CMK (cell line): Measurements from ENCODE around the gene SGMS1.

Experiments used
- DNase-seq: peaks from one replicate; pipeline ENCODE4 v3.0.0-alpha.2; 2010; ENCODE audit warnings: low read depth

SGMS1 gene

DNA sequence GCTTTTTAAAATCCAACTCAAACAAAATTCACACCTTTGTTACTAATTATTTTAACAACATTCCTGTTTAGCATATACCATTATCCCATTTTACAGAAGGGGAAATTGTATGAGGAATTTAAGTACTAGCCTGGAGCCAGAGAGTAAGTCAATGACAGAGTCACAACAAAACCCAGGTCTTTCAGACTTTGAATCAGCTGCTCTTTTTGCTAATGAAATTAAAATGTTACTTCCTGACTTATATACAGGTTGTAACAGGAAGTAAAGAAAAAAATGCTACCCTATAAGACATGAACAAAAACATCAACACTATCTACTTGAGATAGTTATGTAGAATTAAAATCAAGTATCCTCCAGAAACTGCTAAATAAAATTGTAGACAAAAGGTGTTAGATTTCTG lies 289.9 kb downstream of the SGMS1 start:
- no peak for DNase-seq

DNA sequence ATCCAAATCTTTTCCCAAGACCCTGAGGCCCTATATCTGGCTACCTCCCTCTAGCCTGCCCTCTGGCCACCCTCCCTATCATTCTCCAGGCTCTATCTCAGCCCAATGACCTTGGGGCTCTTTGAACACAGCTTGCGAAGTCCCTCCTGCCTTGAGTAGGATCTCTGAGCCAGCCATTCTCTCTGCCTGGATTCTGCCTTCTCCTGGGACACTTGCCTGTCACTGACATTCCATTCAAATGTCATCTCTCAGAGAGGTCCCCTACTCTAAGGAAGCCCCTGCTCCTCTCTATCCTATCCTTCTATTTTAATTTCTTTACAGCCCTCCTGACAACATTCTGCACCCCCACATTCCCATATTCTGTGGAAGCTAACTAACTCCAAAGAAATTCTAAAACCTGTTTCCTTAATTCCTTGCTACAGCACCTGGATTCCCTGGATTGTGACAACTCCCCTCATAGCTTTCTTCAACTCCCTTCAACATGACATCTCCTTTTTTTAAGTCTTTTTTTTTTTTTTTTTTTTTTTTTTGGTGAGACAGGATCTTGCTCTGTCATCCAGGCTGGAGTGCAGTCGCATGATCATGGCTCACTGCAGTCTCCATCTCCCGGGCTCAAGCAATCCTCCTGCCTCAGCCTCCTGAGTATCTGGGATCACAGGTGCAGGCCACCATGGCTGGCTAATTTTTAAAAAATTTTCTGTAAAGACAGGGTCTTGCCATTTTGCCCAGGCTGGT lies 291.5 kb downstream of the SGMS1 start:
- DNase-seq: no peak

DNA sequence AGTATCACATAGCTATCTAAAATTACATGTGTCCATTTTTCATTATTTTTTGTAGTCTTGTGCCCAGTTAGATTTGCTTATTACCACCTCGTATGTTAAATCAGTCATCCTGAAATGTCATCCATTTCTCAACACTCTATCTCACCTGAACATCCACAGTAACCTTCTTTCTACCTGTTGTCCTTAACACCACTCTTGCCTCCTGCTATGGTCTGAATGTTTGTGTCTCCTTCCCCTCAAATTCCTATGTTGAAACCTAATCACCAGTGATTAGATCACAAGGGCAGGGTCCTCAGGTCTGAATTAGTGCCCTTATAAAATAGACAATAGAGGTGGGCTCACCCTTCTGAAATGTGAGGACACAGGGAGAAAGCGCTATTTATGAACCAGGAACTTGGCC lies 292.3 kb downstream of the SGMS1 start:
- no peak for DNase-seq

DNA sequence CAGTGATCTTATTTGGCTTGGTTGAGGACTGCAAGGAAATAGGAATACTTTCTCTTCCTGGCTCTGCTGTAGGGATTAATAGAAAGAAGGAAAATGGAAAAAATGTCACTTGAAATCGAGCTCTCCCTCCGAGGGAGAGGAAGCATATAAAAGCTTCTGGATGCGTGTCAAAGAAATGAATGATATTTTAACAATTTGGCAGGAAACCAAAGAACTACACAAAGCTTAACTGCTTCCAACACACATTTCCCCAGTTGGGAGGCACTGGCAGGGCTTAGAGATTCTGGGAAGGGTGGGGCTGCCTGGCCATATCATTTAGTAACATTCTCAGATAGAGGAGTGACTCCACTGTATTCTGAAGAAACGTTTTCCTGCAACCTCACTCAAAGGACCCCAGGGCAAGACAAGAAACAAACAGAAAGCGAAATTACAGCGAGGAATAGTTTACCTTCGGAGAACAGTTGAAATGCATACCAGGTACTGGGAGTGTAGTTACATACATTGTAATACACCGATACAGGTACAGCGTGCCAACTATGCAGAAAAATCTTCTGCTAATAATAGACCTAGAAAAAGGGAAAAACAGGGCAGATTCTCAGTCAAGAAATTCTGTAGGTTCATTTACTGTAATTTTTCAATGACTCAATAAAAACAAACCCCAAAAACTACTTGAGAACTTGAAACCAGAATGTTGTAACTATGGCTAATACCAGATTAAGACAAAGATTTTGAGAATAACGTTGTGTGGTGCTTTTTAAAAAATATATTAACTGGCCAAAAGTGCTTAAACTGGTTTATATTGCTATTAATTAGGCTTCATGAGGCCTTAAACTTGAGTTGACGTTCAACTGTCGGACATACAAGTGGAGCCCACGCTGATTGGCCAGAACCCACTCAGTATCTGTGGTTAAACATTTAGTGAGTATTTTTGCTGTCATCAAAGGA lies 296.7 kb downstream of the SGMS1 start:
- DNase-seq: peak; percentile 42

DNA sequence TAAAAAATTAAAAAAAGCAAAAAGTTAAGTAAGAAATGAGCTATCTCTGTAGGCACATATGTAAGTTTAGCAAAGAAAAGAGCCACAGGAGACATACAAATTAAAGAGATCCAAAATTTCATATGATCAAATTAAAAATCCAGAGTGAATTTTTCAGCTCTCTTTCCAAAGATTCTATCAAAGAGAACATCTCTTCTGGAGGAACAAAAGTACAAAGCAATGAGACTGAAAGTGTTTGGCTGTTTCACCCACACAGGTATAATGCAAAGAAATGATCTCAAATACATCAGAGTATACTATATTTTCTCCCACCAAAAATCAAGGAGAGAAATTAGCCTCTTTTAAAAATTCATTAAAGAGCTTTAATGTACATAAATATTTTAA lies 297.6 kb downstream of the SGMS1 start:
- no peak for DNase-seq

DNA sequence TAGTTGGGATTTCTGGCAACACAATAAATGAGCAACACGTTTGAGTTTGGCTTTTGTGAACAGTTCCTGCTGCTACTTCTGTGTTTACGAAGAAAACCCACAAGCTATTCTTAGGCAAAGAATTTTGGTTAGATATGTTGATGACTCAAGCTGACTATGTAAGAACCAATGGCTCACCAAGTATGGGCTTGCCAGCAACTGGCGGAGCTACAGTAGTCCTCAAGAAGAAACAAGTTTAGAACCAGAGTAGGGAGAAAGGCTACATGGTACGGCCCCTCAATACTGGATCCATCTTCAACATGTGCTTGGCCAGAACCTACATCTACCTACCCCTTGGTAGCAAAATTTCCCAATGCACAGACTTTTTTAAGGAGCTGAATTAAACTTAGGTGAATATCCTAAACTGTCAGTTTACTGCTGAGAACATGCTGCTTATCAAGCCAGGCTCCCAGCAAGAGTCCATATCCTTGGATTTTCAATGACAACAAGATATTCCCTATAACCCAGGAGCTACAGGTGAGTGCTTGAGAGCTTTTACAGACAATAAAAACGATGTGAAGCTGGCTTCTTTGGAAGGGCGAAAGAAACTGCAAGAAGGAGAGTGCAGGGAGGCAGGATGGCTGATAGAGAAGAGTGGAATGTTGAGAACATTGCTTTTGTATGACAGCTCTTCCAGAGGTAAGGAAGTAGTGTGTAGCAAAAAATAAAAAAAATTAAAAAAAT lies 298.1 kb downstream of the SGMS1 start:
- DNase-seq: no peak

DNA sequence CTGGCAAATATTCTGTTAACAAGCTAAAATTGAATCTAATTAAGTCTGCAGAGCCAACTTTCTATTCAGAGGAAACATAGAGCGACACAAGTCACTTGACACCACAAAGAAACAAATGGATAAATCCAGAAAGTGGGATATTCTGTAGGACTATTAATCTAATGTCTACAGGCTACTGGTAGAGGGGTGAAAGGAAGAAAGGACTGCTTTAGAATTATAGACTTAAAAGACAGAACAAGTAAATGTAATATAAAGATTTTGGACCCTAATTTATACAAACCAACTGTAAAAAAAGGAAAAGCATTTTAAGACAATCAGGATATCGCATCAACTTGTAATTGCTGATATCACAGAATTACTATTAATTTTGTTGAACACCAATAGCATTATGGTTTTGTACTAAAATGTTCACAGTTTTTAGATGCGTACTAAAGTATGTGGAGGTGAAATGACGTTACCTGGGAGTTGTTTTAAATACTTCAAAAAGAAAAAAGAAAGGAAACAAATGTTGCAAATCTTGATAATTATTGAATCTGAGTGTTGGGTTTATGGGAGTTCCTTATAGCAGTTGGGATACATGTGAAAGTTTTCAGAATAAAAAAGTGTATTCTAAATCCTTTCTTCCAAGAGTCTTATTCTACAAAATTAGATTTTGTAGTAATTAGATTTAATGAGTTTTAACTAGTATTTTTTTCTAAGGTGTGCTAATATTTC lies 298.9 kb downstream of the SGMS1 start:
- DNase-seq: no peak

DNA sequence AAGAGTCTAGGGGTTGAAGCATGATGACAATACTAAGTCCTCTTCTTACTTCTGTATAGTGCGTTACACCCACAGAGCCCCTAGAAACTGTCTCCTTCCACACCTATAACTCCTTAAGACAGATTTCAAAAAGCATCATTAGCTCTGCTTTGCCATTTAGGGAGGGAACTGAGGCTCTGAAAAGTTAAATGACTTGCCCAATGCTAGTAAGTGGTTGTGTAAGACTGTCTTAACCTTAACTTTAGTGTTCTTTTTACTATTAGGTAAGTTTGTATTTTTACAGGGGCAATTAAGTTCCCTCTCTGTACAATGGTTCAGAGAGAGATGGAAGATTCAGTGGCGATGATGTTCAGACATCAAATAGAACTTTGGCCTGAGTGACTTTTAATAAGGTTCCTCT lies 299.7 kb downstream of the SGMS1 start:
- DNase-seq: no peak

DNA sequence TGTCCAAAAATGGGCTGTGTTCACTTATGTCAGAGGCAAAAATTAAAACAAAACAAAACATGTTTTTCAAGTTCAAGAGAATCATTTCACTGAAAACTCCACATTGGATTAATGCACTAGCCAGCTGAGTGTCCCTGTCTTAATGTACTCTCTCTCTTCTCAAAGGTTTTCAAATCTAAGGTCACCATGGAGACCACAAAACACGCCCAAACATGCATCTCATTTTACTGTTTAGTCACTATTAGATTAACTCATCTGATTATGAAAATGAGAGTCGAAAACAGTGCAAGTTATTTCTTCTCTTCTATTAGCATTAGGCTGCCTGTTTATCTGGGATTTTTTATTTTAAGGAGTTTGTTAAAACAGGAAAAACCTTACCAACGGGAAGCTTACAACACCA lies 301.7 kb downstream of the SGMS1 start:
- no peak for DNase-seq

DNA sequence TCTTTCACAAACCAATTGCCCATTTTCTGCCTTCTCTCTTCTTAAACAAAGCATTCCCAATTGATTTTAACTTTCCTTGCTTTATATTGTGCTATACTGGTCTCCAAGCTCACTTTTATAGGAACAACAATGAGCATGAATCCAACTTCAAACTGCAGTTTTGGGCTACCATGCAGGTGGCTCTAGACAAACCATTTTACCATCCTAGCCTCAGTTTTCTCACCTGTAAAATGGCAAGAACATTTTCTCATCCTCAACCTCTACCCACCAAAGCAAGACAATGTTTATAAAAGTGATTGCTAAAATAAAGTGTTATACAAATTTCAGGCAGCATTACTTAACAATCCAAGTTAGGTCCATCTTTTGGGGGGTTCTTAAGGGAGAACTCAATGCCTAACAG lies 305.6 kb downstream of the SGMS1 start:
- no peak for DNase-seq

DNA sequence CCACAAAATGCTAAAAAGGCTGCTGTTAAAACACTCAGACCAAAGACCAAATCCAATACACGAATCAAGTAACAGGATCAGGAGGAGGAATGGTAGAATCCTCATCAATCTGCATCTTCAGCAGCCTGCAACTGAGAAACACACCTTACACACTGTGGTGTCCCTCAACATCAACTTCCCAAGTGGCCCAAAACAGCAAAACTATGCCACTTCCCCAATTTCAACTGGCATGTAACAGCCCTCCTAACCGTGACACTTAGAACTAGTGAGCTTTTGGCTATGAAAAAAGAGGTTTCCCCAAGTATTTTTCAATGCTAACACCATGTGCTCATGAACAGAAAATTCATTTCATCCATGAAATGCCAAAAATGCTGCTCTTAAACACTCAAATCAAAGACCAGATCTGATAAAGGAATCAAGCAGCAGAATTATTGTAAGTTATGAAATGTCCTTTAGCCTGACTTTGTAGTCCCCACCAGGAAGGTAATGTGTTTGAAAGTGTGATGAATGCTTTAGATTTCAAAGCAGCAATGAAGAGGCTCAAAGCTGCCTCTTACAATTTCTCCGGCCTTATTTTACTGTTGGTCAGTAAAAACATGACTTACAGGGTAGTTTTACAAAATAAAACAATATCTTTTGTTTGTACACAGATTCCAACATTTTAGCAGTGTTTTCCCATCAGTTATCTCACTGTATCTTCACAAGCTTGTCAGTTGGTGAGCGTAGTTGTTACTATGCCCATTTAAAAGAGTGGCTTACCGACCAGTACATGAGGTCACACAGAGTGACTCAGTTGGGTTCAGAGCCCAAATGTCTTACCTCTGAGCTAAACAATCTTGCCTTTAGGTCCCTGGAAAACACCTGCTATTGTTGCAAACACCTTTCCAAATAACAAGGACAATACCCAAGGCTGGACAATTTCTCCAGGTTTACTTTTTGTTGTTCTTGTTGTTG lies 306.8 kb downstream of the SGMS1 start:
- no peak for DNase-seq

DNA sequence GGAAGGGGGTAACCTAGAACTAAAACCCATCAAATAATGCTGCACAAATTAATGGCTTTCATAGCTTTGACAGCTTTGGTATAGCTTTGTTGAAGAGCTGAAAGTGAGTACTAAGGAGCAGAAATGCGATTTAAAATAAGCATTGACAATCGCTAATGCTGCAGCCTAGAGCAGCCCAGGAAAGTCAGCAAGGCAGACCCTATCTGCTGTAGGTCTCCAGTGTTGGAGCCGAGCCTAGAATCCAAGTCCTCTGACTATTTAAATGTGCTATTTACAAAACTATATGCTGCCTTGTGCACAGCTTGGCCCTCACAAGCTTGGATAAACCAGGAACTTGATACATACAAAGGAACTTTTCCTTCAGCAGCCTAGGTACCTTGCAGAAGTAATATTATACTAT lies 307.6 kb downstream of the SGMS1 start:
- DNase-seq: no peak

DNA sequence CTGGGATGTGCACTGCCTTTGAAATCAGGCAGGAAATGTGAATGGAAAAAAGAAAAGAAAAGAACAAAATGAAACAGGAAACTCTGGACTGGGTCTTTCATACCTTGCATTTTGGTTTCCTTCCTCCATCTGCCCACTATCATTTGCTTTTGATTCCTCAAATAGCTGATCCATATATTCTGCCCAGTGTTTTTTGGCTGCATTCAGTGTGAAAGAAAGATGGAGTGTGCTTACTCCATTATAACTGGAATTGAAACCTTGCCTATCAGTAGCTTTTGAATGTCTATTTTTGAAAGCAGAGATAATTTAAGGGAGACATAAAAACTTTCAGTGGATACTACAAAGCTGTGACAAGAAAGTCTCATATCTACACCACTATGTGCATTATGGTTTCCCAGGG lies 308.3 kb downstream of the SGMS1 start:
- DNase-seq: no peak

DNA sequence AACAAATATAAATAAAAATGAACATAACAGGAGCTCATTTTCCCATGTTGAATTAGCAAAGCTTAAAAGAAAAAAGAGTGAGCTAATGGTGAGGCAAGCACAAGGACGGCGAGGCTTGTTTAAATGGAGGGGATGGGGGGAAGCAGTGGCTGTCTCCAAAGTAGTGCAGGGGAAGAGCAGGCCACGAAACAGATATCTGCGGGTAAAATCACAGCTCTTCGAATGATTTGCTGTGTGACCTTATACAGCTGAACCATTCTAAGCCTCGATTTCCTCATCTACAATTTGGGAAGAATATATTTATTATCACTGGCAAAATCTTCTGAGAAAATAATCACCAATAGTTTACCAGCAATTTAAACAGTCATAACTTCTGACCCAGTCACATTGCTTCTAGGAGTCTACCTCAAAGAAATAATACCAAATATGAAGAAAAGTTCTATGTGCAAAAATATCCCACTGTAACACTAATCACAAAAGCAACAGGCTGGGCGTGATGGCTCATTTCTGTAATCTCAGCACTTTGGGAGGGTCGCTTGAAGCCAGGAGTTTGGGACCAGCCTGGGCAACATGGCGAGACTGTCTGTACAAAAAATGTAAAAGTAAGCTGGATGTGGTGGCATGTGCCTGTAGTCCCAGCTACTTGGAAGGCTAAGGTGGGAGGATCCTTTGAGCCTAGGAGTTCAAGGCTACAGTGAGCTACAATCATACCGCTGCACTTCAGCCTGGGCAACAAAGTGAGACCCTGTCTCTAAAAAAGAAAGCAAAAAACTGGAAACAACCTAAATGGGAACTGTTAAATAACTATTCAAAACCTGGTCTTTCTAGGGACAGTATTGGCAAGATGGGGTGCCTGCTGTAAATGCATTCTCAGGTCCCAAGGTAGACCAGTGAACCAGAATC lies 309.3 kb downstream of the SGMS1 start:
- no peak for DNase-seq

DNA sequence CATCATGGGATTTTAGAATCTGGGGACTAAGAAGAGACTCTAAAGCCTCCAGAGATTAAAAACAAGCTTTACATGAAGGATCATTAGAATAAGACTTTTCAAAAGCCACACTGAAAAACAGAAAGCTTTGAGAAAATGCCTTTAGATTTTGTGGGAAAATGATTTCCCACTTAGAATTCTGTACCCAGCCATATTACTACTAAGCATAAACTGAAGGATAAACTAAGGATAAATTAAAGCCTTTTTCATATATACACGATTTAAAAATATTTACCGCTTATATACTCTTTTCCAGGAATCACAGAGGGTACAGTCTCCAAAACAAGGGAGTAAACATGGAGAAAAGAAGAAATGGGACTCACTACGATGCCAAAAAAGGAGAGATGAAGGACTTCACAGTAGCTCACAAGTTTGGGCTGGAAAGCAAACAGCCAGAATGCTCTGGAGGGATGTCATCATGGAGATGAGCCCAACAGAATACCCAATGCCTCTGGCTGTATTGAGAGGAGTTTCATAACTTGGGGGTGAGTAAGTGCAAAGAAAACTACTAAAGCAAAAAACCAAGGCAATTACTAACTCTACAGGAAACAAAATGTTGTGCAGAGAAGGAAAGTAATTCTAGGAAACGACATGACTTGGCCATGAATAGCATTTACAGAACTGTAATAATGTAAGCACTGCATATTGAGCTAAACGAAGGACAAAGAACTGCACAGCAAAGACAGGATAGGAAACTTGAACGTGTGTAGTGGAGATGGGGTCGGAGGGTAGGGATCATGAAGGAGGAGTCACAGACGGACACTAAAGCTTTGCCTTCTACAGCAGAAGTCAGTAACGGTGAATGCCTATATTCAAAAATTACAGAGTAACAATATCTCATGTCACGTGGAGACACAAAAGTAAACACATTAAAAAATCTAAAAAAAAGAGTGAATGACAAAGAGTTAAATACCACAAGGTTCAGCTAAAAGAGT lies 311.0 kb downstream of the SGMS1 start:
- DNase-seq: no peak

DNA sequence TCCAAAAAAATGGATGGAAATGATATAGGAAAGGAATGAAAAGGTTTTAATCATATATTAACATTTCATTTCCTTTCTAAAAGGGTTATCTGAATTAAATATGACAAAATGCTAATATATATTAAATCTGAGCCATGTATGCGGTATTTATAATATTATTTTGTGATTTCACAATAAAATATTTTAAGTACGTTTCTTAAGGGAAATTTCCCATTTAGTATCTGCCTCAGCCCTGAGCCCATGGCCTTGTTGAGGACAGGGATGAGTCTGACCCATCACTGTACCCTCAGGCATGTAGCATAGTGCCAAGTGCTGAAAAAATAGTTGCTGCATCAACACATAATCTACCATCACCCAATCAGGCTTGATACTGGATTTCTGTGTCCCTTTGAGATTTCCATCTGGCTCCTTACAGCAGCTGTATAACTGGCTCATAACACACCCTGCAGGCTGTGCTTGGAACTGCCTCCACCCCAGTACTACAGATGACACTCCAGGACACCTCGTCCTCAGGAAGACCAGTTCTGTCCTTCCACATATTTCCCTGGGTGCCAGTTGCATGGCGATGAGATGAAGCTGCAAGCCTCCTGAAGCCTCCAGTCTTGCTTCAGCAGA lies 313.1 kb downstream of the SGMS1 start:
- DNase-seq: no peak

DNA sequence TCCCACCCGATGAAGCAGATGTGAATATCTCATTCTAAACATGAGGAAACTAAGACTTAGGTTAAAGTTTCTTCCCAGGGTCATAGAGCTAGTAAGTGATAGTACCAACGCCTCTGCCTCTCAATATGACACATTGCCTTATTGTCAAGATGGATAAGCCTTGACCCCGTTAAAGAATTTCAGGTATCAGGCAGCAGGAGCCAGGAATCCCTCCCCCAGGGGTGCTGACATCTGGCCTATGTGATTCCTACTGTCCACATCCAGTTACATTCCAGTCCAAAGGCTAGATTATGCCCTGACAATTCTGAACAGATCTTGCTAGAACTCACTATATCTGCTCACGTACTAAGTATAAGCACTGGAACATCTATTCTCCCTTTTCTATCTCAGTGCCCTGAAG lies 314.4 kb downstream of the SGMS1 start:
- DNase-seq: no peak

DNA sequence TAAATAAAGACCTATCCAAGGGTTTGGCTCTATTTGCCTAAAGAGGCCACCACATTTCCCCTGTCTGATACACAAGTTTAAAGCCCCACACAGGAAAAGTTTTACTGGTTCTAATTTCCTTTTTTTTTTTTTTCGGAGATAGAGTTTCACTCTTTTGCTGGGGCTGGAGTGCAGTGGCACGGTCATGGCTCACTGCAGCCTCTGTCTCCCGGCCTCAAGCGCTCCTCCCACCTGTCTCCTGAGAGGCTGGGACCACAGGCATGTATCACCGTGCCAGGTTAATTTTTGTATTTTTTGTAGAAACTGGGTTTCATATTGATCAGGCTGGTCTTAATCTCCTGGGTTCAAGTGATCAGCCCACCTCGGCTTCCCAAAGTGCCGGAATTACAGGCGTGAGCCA lies 319.1 kb downstream of the SGMS1 start:
- DNase-seq: no peak
